B cell (primary cell): ENCODE data around the gene SP100. TPM values are rescaled to one million over a fixed set of nuclear protein-coding genes. Genes with fewer than 3 reads are reported as not detected.

ENCODE experiments used
- ATAC-seq: fragments of 200-7000 bp; cut with Tn5 transposase; one replicate; pipeline ENCODE4 v1.10.0; 2021; ENCODE audit warnings: low read depth, mild to moderate bottlenecking, moderate number of reproducible peaks, moderate library complexity
- CTCF ChIA-PET: fragments of 350-600 bp; sonication (Branson Sonifier 250); formaldehyde crosslinking; loops from one replicate; lab custom pipeline; 2021; ENCODE audit warnings: antibody characterized with exemption, inconsistent platforms; lab: Charles Lee
- POLR2A ChIA-PET: fragments of 350-600 bp; sonication (Branson Sonifier 250); formaldehyde crosslinking; loops from one replicate; lab custom pipeline; 2021; ENCODE audit warnings: antibody characterized with exemption; lab: Charles Lee
- DNase-seq: peaks from one replicate; pipeline ENCODE4 v3.0.0; 2013
- H2AFZ ChIP-seq: 2 replicates; pipeline ENCODE4 v1.6.1; 2012; ENCODE audit warnings: mild to moderate bottlenecking, low read depth, low read length; ENCODE audit not compliant: insufficient read depth, poor library complexity, severe bottlenecking
- H3K27ac ChIP-seq, 2 donors: 1 replicate in 1 of 2; 2 replicates in 1 of 2; pipeline ENCODE4 v1.5.1; 2012 to 2013; ENCODE audit warnings: low read length in 2 of 2, mild to moderate bottlenecking in 2 of 2, moderate library complexity in 1 of 2
- H3K27me3 ChIP-seq, 4 experiments: fragments of 200-600 bp in 1 of 4; sonication (generic) in 1 of 4; replicated peaks in 1 of 4; 1 replicate in 2 of 4; 2 replicates in 2 of 4; pipeline versions ENCODE4 v1.6.1 to v1.7.0; 2013 to 2016; ENCODE audit warnings: low read length in 3 of 4, mild to moderate bottlenecking in 2 of 4, mixed read lengths in 1 of 4, moderate library complexity in 1 of 4; ENCODE audit not compliant: insufficient read depth in 4 of 4, control insufficient read depth in 3 of 4; ENCODE audit errors: control extremely low read depth in 1 of 4
- H3K36me3 ChIP-seq, 2 experiments: replicated peaks in 1 of 2; 1 replicate in 1 of 2; 2 replicates in 1 of 2; pipeline versions ENCODE4 v1.6.1 to v1.7.1; 2013; ENCODE audit warnings: low read length in 1 of 2; ENCODE audit not compliant: insufficient read depth in 2 of 2, control insufficient read depth in 1 of 2; ENCODE audit errors: control extremely low read depth in 1 of 2, extremely low read depth in 1 of 2
- H3K4me1 ChIP-seq, 2 donors: fragments of 200-600 bp in 1 of 2; sonication (generic) in 1 of 2; 1 replicate in 1 of 2; 2 replicates in 1 of 2; pipeline versions ENCODE4 v1.5.1 to v1.6.1; 2013 to 2017; ENCODE audit warnings: low read length in 2 of 2; ENCODE audit not compliant: control insufficient read depth in 2 of 2, insufficient read depth in 2 of 2
- H3K4me2 ChIP-seq: replicated peaks from 2 replicates; pipeline ENCODE3; 2012; ENCODE audit warnings: mild to moderate bottlenecking, low read depth, low read length; ENCODE audit not compliant: poor library complexity, severe bottlenecking
- H3K4me3 ChIP-seq, 5 experiments: fragments of 200-600 bp in 1 of 5; sonication (generic) in 1 of 5; 1 replicate in 3 of 5; 2 replicates in 2 of 5; pipeline versions ENCODE4 v1.5.1 to v1.7.0; 2011 to 2016; ENCODE audit warnings: low read length in 4 of 5, mild to moderate bottlenecking in 4 of 5, low read depth in 2 of 5, control low read depth in 1 of 5, moderate library complexity in 1 of 5; ENCODE audit not compliant: insufficient read depth in 1 of 5; ENCODE audit errors: control extremely low read depth in 1 of 5, extremely low read depth in 1 of 5
- H3K79me2 ChIP-seq: fragments of 200-600 bp; sonication (generic); one replicate; pipeline ENCODE4 v1.6.0; 2016; ENCODE audit warnings: low read length; ENCODE audit not compliant: control insufficient read depth, insufficient read depth
- H3K9ac ChIP-seq: fragments of 200-600 bp; sonication (generic); 2 replicates; pipeline ENCODE4 v1.6.1; 2017; ENCODE audit warnings: mild to moderate bottlenecking, low read length, moderate library complexity
- H3K9me3 ChIP-seq, 3 donors: one replicate each; pipeline versions ENCODE4 v1.6.1 to v1.7.1; 2013; ENCODE audit warnings: low read length in 2 of 3; ENCODE audit not compliant: control insufficient read depth in 2 of 3, insufficient read depth in 1 of 3; ENCODE audit errors: control extremely low read depth in 1 of 3
- H4K20me1 ChIP-seq: 2 replicates; pipeline ENCODE4 v1.6.0; 2012; ENCODE audit warnings: mild to moderate bottlenecking, low read length; ENCODE audit not compliant: insufficient read depth, control insufficient read depth, poor library complexity, severe bottlenecking
- H3K27ac Mint-ChIP-seq: one replicate; pipeline ENCODE4 v1.8.0; 2021; ENCODE audit warnings: mixed read lengths
- H3K27me3 Mint-ChIP-seq: one replicate; pipeline ENCODE4 v1.8.0; 2021; ENCODE audit warnings: mixed read lengths
- H3K4me1 Mint-ChIP-seq: one replicate; pipeline ENCODE4 v1.8.0; 2021; ENCODE audit warnings: mixed read lengths
- H3K4me3 Mint-ChIP-seq: one replicate; pipeline ENCODE4 v1.8.0; 2021; ENCODE audit warnings: mixed read lengths
- H3K9me3 Mint-ChIP-seq: one replicate; pipeline ENCODE4 v1.8.0; 2022; ENCODE audit warnings: mixed read lengths; ENCODE audit not compliant: insufficient read depth
- CTCF ChIP-seq: fragments of 200-600 bp; IDR thresholded peaks from one replicate; pipeline ENCODE4 v1.8.0; 2022; ENCODE audit warnings: antibody characterized with exemption, mild to moderate bottlenecking
- EZH2 ChIP-seq: IDR thresholded peaks from 2 replicates; pipeline ENCODE4 v1.6.1; 2012; ENCODE audit warnings: borderline replicate concordance, low read depth, mild to moderate bottlenecking, moderate library complexity, low read length; ENCODE audit not compliant: insufficient read depth, poor library complexity, severe bottlenecking
- WGBS: methylation state at CpG from one replicate; pipeline ENCODE4 v1.1.5; 2013; ENCODE audit warnings: missing lambda C conversion rate; ENCODE audit not compliant: insufficient coverage; 5-methylcytosine and 5-hydroxymethylcytosine counted together
- intact Hi-C: fragments of 100-400 bp; cut with micrococcal nuclease; formaldehyde crosslinking; loops from one replicate; pipeline ENCODE4 v1.10.0; 2022
- polyA plus RNA-seq: library from polyadenylated mRNA; depleted of rRNA; stranded (reverse); fragments of >200 nt; gene quantifications from 2 replicates; pipeline ENCODE4 v1.2.3, GENCODE V29; 2012
- total RNA-seq, 2 donors: library from RNA; stranded (reverse); fragments of 120-200 nt in 1 of 2; gene quantifications; 1 replicate in 1 of 2; 2 replicates in 1 of 2; pipeline versions ENCODE4 v1.2.3 to v1.2.4, GENCODE V29; 2013 to 2022

The SP100 gene
- total and polyA plus RNA-seq, 2 donors (not counting 1 experiment from before 2014, with no cell fraction given) = 209 to 554 TPM

GRCh38 chr2:230449901-230450467 lies 34.0 kb downstream of the SP100 start:
- CTCF ChIA-PET = no interaction called here
- Mint-ChIP-seq H3K4me3 (peak overlapping the region; percentile 18), H3K27me3 (no peaks in the 10 kb centered on the region), H3K27ac (peak overlapping the region; percentile 97), H3K4me1 (peaks cover 86% of the 10 kb centered on the region), H3K9me3 (no peaks in the 10 kb centered on the region)
- H3K27ac ChIP-seq = peak overlapping the region; percentile 98 to 99
- ATAC-seq (no peak), DNase-seq (no peak)
- peaks cover 7 to 95% of the 10 kb centered on the region in 2 experiments for H3K36me3 ChIP-seq
- H3K79me2 ChIP-seq = peaks cover 80% of the 10 kb centered on the region
- intact Hi-C loops = loop anchor here (1.0 to 5.0 kb wide), 7 partner anchors 7 to 241 kb away; partner anchors contain the start of gene SP140
- H3K9ac ChIP-seq = peak overlapping the region; percentile 30
- POLR2A ChIA-PET = no interaction called here
- H4K20me1 ChIP-seq = no peaks in the 10 kb centered on the region
- peak overlapping the region; percentile 69 for H3K4me2 ChIP-seq
- no peaks in the 10 kb centered on the region for H3K27me3 ChIP-seq
- 67% methylated on average over 1 of the region's 6 CpGs for whole genome bisulfite sequencing
- TF ChIP-seq EZH2 = no peak
- TF ChIP-seq CTCF = no peak
- peaks cover 7 to 19% (median 12%) of the 10 kb centered on the region in 3 donors for H3K9me3 ChIP-seq
- no peak overlapping the region for H2AFZ ChIP-seq
- peaks cover 65 to 85% of the 10 kb centered on the region in 2 donors for H3K4me1 ChIP-seq
- peak overlapping the region in 2 of 5 experiments; percentile 11 to 12 for H3K4me3 ChIP-seq

GRCh38 chr2:230453006-230453405 lies 37.0 kb downstream of the SP100 start:
- Mint-ChIP-seq H3K4me1 (peaks cover 84% of the 10 kb centered on the region), H3K27ac (peak overlapping the region; percentile 74), H3K27me3 (no peaks in the 10 kb centered on the region), H3K4me3 (no peak overlapping the region), H3K9me3 (peaks cover 4% of the 10 kb centered on the region)
- H3K4me1 ChIP-seq = peaks cover 55 to 82% of the 10 kb centered on the region in 2 donors
- WGBS = 0% methylated on average over 2 of the region's 2 CpGs
- peaks cover 85% of the 10 kb centered on the region for H3K79me2 ChIP-seq
- H3K27ac ChIP-seq = peak overlapping the region; percentile 45 to 98
- H3K4me3 ChIP-seq = no peak overlapping the region
- ATAC-seq = no peak
- H4K20me1 ChIP-seq = no peaks in the 10 kb centered on the region
- peaks cover 10 to 93% of the 10 kb centered on the region in 2 experiments for H3K36me3 ChIP-seq
- no peaks in the 10 kb centered on the region for H3K27me3 ChIP-seq
- H2AFZ ChIP-seq = no peak overlapping the region
- peaks cover 10 to 19% (median 15%) of the 10 kb centered on the region in 3 donors for H3K9me3 ChIP-seq
- ChIA-PET CTCF (no interaction called here), POLR2A (no interaction called here)
- intact Hi-C loops = no loop called here
- TF ChIP-seq EZH2 (no peak), CTCF (no peak)
- DNase-seq = no peak
- no peak overlapping the region for H3K4me2 ChIP-seq
- no peak overlapping the region for H3K9ac ChIP-seq
